PFSK-1 (cell line): ENCODE data around the gene IL12RB1.

Source experiments
- FOXP2 ChIP-seq: optimal IDR thresholded peaks from 2 replicates; pipeline ENCODE3; 2011; ENCODE audit warnings: borderline replicate concordance, control low read depth, inconsistent platforms; ENCODE audit not compliant: insufficient read depth; ENCODE audit errors: extremely low read length, extremely low read depth
- POLR2AphosphoS5 ChIP-seq: IDR thresholded peaks from 2 replicates; pipeline ENCODE4 v1.6.1; 2012; ENCODE audit warnings: low read depth, mild to moderate bottlenecking, control low read depth, low read length, moderate library complexity
- SIN3A ChIP-seq: IDR thresholded peaks from 2 replicates; pipeline ENCODE4 v1.6.1; 2012; ENCODE audit warnings: mild to moderate bottlenecking, low read length, moderate library complexity, borderline replicate concordance; ENCODE audit not compliant: insufficient read depth
- TAF1 ChIP-seq: IDR thresholded peaks from 2 replicates; pipeline ENCODE4 v1.6.1; 2012; ENCODE audit warnings: low read length, control low read depth, borderline replicate concordance; ENCODE audit not compliant: insufficient read depth
- TF ChIP-seq, protein P1 (sequence below), 2 experiments: IDR thresholded peaks; 2 replicates each; pipeline versions ENCODE4 v1.6.1 to v1.8.0; 2011 to 2012; ENCODE audit warnings: low read depth in 2 of 2, low read length in 2 of 2, control low read depth in 1 of 2, inconsistent platforms in 1 of 2, mild to moderate bottlenecking in 1 of 2, moderate library complexity in 1 of 2; ENCODE audit not compliant: insufficient read depth in 1 of 2

IL12RB1 gene

DNA sequence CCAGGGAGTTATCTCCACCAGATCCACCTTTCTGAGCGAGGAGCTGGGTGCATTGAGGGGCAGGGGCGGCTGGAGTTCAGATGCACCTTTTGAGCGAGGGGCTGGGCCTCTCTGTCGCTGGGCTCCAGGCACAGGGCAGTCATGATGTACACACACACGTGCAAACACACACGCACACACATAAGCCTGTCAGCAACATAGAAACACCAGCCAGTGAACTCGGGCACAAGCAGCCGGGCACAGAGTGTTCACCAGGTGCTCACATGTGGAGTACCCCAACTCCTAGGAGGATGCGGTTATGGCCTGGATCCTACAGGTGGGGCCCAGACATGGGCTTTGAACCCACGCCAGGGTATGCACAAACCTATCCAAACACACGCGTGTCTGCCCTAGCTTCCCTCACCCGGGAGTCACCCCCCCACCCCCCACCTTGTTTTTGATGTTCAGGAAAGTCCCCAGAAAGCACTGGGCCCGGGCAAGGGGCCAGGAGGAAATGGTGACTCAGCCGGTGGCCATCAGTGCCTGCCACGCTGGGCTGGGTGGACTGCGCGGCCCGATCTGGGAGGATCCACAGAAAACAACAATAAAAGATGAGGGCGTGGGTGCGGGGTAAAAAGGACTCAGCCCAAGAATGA lies 65.5 kb downstream of the IL12RB1 start:
- TF ChIP-seq FOXP2, result peak; percentile 35
- TF ChIP-seq, protein P1, sequence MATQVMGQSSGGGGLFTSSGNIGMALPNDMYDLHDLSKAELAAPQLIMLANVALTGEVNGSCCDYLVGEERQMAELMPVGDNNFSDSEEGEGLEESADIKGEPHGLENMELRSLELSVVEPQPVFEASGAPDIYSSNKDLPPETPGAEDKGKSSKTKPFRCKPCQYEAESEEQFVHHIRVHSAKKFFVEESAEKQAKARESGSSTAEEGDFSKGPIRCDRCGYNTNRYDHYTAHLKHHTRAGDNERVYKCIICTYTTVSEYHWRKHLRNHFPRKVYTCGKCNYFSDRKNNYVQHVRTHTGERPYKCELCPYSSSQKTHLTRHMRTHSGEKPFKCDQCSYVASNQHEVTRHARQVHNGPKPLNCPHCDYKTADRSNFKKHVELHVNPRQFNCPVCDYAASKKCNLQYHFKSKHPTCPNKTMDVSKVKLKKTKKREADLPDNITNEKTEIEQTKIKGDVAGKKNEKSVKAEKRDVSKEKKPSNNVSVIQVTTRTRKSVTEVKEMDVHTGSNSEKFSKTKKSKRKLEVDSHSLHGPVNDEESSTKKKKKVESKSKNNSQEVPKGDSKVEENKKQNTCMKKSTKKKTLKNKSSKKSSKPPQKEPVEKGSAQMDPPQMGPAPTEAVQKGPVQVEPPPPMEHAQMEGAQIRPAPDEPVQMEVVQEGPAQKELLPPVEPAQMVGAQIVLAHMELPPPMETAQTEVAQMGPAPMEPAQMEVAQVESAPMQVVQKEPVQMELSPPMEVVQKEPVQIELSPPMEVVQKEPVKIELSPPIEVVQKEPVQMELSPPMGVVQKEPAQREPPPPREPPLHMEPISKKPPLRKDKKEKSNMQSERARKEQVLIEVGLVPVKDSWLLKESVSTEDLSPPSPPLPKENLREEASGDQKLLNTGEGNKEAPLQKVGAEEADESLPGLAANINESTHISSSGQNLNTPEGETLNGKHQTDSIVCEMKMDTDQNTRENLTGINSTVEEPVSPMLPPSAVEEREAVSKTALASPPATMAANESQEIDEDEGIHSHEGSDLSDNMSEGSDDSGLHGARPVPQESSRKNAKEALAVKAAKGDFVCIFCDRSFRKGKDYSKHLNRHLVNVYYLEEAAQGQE (IDR thresholded peaks at IDR 0.05; ENCODE audit: insufficient read depth in 1 of 2, low read depth in 2 of 2, low read length in 2 of 2), result no peak

DNA sequence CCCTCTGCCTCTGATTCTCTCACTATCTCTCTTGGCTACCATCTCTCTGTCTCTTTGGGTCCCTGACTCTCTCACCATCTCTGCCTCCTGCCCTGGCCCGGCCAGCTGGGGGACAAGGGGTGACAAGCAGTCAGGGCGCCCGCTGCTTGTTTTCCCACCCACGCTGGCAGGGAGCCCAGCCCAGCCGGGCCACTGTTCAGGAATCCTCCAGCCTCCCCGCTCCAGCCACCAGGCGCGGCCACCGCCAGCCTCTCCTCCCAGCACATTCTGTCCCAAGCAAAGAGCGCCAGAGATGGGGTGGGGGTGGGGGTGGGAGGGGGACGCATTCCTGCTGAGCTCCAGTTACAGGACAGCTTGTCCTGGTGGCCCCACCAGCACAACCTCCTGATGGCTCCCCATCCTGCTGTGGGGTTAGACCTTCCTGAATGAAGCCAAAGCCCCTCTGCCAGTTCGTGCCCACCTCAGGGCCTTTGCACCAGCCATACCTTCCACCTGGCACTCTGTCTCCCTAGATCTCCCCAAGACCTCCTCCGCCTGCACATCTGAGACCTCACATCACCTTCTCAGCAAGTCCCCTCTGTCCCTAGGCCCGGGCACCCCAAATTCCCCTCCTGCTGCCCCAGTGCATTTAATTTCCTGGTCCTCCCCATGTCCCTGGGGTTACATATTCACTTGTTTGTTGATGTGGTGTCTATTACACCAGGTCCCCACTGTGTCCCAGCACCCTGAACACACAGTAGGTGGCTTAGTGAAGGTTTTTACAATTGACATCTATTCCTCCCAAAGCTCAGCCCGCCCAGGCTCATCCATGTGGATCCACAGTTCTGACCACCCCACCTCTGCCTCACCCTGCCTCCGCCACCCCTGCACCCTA lies 66.3 kb downstream of the IL12RB1 start:
- TF ChIP-seq SIN3A (no peak), TAF1 (no peak), FOXP2 (no peak), POLR2AphosphoS5 (no peak)
- TF ChIP-seq, protein P1 (IDR thresholded peaks at IDR 0.05; ENCODE audit: insufficient read depth in 1 of 2, low read depth in 2 of 2, low read length in 2 of 2), result no peak

DNA sequence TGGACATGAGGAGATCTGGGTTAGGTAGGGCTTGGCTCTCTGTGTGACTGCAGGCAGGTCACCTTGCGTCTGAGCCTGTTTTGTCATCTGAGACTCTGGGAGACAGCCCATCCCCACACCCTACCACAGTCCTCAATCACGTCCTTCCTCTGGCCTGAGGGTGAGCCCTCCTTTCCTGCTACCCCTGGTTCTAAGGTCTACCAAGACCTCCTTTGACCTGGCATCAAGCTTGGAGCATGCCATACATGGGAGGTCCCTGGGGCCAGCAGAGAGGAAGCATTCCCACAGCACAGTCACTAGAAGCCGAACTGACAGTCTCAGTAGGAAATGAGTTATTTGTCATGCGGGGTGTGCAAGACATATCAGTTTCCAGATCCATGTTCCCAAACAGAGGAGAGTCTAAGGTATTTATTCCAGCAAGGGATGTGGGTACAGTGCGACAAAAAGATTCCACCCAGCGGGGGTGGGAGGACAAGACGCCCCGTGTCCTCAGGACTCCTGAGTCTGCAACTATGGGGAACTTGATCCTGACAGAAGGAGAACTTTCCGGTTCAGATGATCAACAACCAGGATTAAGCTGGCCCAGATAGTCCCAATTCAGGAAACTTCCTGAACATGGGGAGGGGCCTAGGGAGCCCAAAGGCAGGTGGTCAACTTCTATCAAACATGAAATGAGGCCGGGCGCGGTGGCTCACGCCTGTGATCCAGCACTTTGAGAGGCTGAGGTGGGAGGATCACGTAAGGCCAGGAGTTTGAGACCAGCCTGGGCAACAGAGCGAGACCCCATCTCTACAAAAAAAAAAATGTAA lies 69.3 kb downstream of the IL12RB1 start:
- TF ChIP-seq, protein P1 (IDR thresholded peaks at IDR 0.05; ENCODE audit: insufficient read depth in 1 of 2, low read depth in 2 of 2, low read length in 2 of 2), result peak in 1 of 2 experiments; percentile 23; a peak in 1 of 4 replicates
- no peak for TF ChIP-seq POLR2AphosphoS5

DNA sequence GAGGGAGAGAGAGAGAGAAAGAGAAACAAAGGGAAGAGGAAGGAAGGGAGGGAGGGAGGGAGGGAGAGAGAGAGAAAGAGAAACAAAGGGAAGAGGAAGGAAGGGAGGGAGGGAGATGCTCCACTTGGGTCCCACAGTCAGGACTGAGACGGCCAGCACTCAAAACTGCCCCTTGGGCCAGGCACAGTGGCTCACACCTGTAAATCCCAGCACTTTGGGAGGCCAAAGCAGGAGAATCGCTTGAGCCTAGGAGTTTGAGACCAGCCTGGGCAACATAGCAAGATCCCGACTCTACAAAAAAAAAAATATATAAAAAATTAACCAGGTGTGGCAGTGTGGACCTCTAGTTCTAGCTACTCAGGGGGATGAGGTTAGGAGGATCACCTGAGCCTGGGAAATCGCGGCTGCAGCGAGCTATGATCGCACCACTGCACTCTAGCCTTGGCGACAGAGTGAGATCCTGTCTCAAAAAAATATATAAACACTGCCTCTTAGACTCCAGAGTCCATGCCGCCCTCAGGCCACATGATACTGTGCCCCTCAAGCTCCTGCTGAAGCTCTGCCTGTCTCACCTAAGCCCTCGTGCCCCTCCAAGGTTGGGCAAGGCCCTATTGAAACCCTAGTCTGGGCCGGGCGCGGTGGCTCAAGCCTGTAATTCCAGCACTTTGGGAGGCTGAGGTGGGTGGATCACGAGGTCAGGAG lies 70.4 kb downstream of the IL12RB1 start:
- TF ChIP-seq TAF1, result no peak
- TF ChIP-seq SIN3A, result no peak
- TF ChIP-seq FOXP2, result no peak
- no peak for TF ChIP-seq POLR2AphosphoS5
- TF ChIP-seq, protein P1 (IDR thresholded peaks at IDR 0.05; ENCODE audit: insufficient read depth in 1 of 2, low read depth in 2 of 2, low read length in 2 of 2), result no peak
